Mucosa of descending colon (tissue), 3 donors: Measurements from ENCODE around the gene NFKBIE. TPM values are rescaled to one million over a fixed set of nuclear protein-coding genes. Genes with fewer than 3 reads are reported as not detected.
A peak's percentile ranks its signal among the peaks of the same experiment; 100 is the strongest.

Experiments used
- ATAC-seq: fragments of 200-7000 bp; cut with Tn5 transposase; one replicate; pipeline ENCODE4 v1.9.1; 2020; ENCODE audit warnings: mild to moderate bottlenecking, moderate library complexity
- DNase-seq, 3 donors: peaks; one replicate each; pipeline ENCODE4 v3.0.0-alpha.2; 2020
- H3K36me3 ChIP-seq: fragments of 200-600 bp; one replicate; pipeline ENCODE4 v1.8.0; 2021; ENCODE audit warnings: low read depth, mild to moderate bottlenecking
- H3K4me1 ChIP-seq: fragments of 200-600 bp; one replicate; pipeline ENCODE4 v1.8.0; 2021; ENCODE audit warnings: low read depth, mild to moderate bottlenecking
- H3K4me3 ChIP-seq: fragments of 200-600 bp; one replicate; pipeline ENCODE4 v1.8.0; 2021; ENCODE audit warnings: mild to moderate bottlenecking
- H3K9me3 ChIP-seq: fragments of 200-600 bp; one replicate; pipeline ENCODE4 v1.8.0; 2021; ENCODE audit warnings: mild to moderate bottlenecking
- CTCF ChIP-seq: fragments of 200-600 bp; IDR thresholded peaks from one replicate; pipeline ENCODE4 v1.8.0; 2022; ENCODE audit warnings: antibody characterized with exemption, mild to moderate bottlenecking
- intact Hi-C, 2 donors: fragments of 100-400 bp; cut with DNase I in 1 of 2; cut with micrococcal nuclease in 1 of 2; formaldehyde crosslinking; loops; one replicate each; pipeline versions ENCODE4 v1.11.0 to v1.11.1; 2022; cut with DNase I, micrococcal nuclease
- total RNA-seq, 3 donors: library from RNA; stranded (reverse); fragmentation: NEBNext Ultra II Directional in 2 of 3; extraction: Animal tissue kit (Norgen Biotek cat#: 25700) in 2 of 3; gene quantifications; one replicate each; pipeline versions ENCODE4 v1.2.1 to v1.2.4, GENCODE V29; 2021 to 2023
- donor health status: DM: no; HTN: no; CAD: no; lungs with moderate emphysema.
- donor health status: DM: no; HTN: no; CAD: no.
- donor health status: DM: no; HTN: yes; CAD: no.

NFKBIE gene
- total RNA-seq, 3 donors from 2014 or later: 8.7 to 13.4 (median 10.8) TPM

GRCh38 chr6:44250067-44250717, 15.2 kb downstream of the NFKBIE start:
- Histone ChIP-seq H3K4me1 (peaks cover 15% of the 10 kb centered on the region), H3K4me3 (no peak overlapping the region), H3K36me3 (peaks cover 26% of the 10 kb centered on the region), H3K9me3 (no peaks in the 10 kb centered on the region)
- DNase-seq (no peak), ATAC-seq (no peak)
- no peak for TF ChIP-seq CTCF
- intact Hi-C loops: no loop called here

- intact Hi-C loops: no loop called here
- H3K9me3 ChIP-seq: no peaks in the 10 kb centered on the region
- ATAC-seq (no peak), DNase-seq (no peak)
- no peak overlapping the region for H3K4me3 ChIP-seq
- TF ChIP-seq CTCF: no peak
- peaks cover 25% of the 10 kb centered on the region for H3K36me3 ChIP-seq
- H3K4me1 ChIP-seq: peaks cover 15% of the 10 kb centered on the region
These were observed 16.1 kb downstream of the NFKBIE start for GRCh38 chr6:44249082-44249748.

GRCh38 chr6:44248579-44248978, 16.8 kb downstream of the NFKBIE start:
- DNase-seq: no peak
- H3K4me1 ChIP-seq: peaks cover 15% of the 10 kb centered on the region
- H3K4me3 ChIP-seq: no peak overlapping the region
- H3K9me3 ChIP-seq: no peaks in the 10 kb centered on the region
- ATAC-seq: no peak
- intact Hi-C loops: no loop called here
- H3K36me3 ChIP-seq: peaks cover 20% of the 10 kb centered on the region
- no peak for TF ChIP-seq CTCF

- intact Hi-C loops: no loop called here
- H3K9me3 ChIP-seq: no peaks in the 10 kb centered on the region
- no peak for TF ChIP-seq CTCF
- peaks cover 11% of the 10 kb centered on the region for H3K36me3 ChIP-seq
- ATAC-seq: peak; percentile 70
- DNase-seq: peak; percentile 83 to 89 (median 84)
- peak overlapping the region; percentile 71 for H3K4me3 ChIP-seq
- peaks cover 15% of the 10 kb centered on the region for H3K4me1 ChIP-seq
These were observed 17.7 kb downstream of the NFKBIE start for GRCh38 chr6:44247338-44248302.

- Histone ChIP-seq H3K36me3 (peaks cover 4% of the 10 kb centered on the region), H3K4me3 (peak within 1 kb of the TSS; percentile 71), H3K4me1 (peaks cover 15% of the 10 kb centered on the region), H3K9me3 (no peaks in the 10 kb centered on the region)
- TF ChIP-seq CTCF: no peak
- intact Hi-C loops: no loop called here
- ATAC-seq (peak; percentile 90), DNase-seq (peak; percentile 96 to 98 (median 97))
These were observed 18.6 kb downstream of the NFKBIE start, which contains the start of gene HSP90AB1 for GRCh38 chr6:44246663-44247337. HSP90AB1 (plus strand) TSS chr6:44247101; CDS start chr6:44248630, 1,529 bp downstream.
